Right renal cortex interstitium (tissue), 3 donors: Measurements from ENCODE around the gene PPCS. TPM values are rescaled to one million over a fixed set of nuclear protein-coding genes. Genes with fewer than 3 reads are reported as not detected.
"Not testable (repeated sequence)": the region's sequence is repeated elsewhere in the genome, so short reads cannot be mapped to it uniquely, and the experiment has no call there.

ENCODE experiments used
- DNase-seq, 3 donors: peaks; one replicate each; pipeline ENCODE4 v3.0.0-alpha.2; 2013; ENCODE audit warnings: low read depth in 3 of 3, low spot score in 2 of 3
- polyA plus RNA-seq, 3 donors: library from polyadenylated mRNA; unstranded; fragments of 120-200 nt; gene quantifications; one replicate each; pipeline ENCODE4 v1.2.1, GENCODE V29; 2013; ENCODE audit not compliant: insufficient read length in 3 of 3

Gene PPCS
- polyA plus RNA-seq, 3 donors, result 86.8 to 92.9 (median 92.0) TPM

GRCh38 chr1:42450061-42450460, 6.3 kb upstream of the PPCS start:
- DNase-seq, result no peak

- no peak for DNase-seq
Measured at GRCh38 chr1:42453386-42453785, 3.0 kb upstream of the PPCS start.

GRCh38 chr1:42454403-42454802, 1.9 kb upstream of the PPCS start:
- DNase-seq, result no peak

GRCh38 chr1:42456754-42457089, 379 bp downstream of the PPCS start:
- DNase-seq, result peak in 2 of 3 donors; percentile 46 to 53

GRCh38 chr1:42461196-42461595, 4.9 kb downstream of the PPCS start:
- no peak for DNase-seq

- peak; percentile 95 to 96 (median 96) for DNase-seq
Measured at GRCh38 chr1:42462828-42463763, 6.8 kb downstream of the PPCS start, which contains the start of gene CCDC30. TSS of gene CCDC30 (plus strand) at chr1:42463286. CDS start at chr1:42480552, 17,266 bp downstream.

GRCh38 chr1:42463921-42464320, 7.6 kb downstream of the PPCS start:
- DNase-seq, result peak in 1 of 3 donors; percentile 15

GRCh38 chr1:42466030-42466429, 9.7 kb downstream of the PPCS start:
- DNase-seq, result no peak

- no peak for DNase-seq
Measured at GRCh38 chr1:42469727-42470126, 13.4 kb downstream of the PPCS start.

GRCh38 chr1:42476605-42477004, 20.3 kb downstream of the PPCS start:
- no peak for DNase-seq

GRCh38 chr1:42477354-42477753, 21.0 kb downstream of the PPCS start:
- not testable (repeated sequence) for DNase-seq

GRCh38 chr1:42477775-42478174, 21.4 kb downstream of the PPCS start:
- no peak for DNase-seq

GRCh38 chr1:42479621-42480020, 23.3 kb downstream of the PPCS start:
- DNase-seq, result no peak

- no peak for DNase-seq
Measured at GRCh38 chr1:42480921-42481320, 24.6 kb downstream of the PPCS start.

- no peak for DNase-seq
Measured at GRCh38 chr1:42482635-42483153, 26.4 kb downstream of the PPCS start.

GRCh38 chr1:42484382-42484781, 28.0 kb downstream of the PPCS start:
- no peak for DNase-seq

GRCh38 chr1:42490237-42490636, 33.9 kb downstream of the PPCS start:
- DNase-seq, result no peak

- not testable (repeated sequence) for DNase-seq
Measured at GRCh38 chr1:42502031-42502430, 45.7 kb downstream of the PPCS start.

GRCh38 chr1:42504535-42505128, 48.3 kb downstream of the PPCS start:
- no peak for DNase-seq

- DNase-seq, result no peak
Measured at GRCh38 chr1:42506576-42506975, 50.2 kb downstream of the PPCS start.
